Astrocyte of the cerebellum (primary cell): ENCODE measurements around the gene RNF25.

Source experiments
- DNase-seq: peaks from one replicate; pipeline ENCODE4 v3.0.0-alpha.2; 2011; ENCODE audit warnings: low read depth
- H3K4me3 ChIP-seq: 2 replicates; pipeline ENCODE4 v1.5.1; 2011; ENCODE audit warnings: mild to moderate bottlenecking, low read depth, low read length, moderate library complexity
- CTCF ChIP-seq: IDR thresholded peaks from 2 replicates; pipeline ENCODE4 v1.5.1; 2012; ENCODE audit warnings: low read length, low read depth, moderate library complexity, mild to moderate bottlenecking; ENCODE audit errors: missing control alignments
- in situ Hi-C: cut with HindIII; loops from 2 replicates; pipeline ENCODE4 v1.10.0; 2017; ENCODE audit warnings: low sequenced_read_pairs

RNF25 gene

GRCh38 chr2:218622606-218623365, 49.0 kb downstream of the RNF25 start:
- H3K4me3 ChIP-seq: no peak overlapping the region
- no peak for DNase-seq
- in situ Hi-C loops: no loop called here
- TF ChIP-seq CTCF: no peak

DNA sequence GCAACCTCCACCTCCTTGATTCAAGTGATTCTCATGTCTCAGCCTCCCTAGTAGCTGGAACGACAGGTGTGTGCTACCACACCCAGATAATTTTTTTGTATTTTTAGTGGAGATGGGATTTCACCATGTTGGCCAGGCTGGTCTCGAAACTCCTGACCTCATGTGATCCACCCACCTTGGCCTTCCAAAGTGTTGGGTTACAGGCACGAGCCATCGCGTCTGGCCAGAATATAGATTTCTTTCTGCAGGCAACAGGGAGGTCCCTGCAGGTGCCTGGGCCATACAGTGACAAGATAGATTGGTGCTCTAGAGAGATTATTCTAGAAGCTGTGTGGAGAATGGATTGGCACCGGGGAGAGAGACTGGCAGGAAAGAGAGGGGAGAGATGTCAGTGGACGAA, 50.8 kb downstream of the RNF25 start:
- TF ChIP-seq CTCF: no peak
- DNase-seq: no peak
- in situ Hi-C loops: no loop called here
- no peak overlapping the region for H3K4me3 ChIP-seq

GRCh38 chr2:218618102-218618860, 53.5 kb downstream of the RNF25 start:
- DNase-seq: no peak
- in situ Hi-C loops: no loop called here
- no peak overlapping the region for H3K4me3 ChIP-seq
- no peak for TF ChIP-seq CTCF

GRCh38 chr2:218615868-218616315, 55.9 kb downstream of the RNF25 start:
- no peak for TF ChIP-seq CTCF
- in situ Hi-C loops: no loop called here
- no peak for DNase-seq
- no peak overlapping the region for H3K4me3 ChIP-seq
